Measurements from ENCODE around the gene ITGA2B. TPM values are rescaled to one million over a fixed set of nuclear protein-coding genes. Genes with fewer than 3 reads are reported as not detected.
"Not testable (repeated sequence)": the region's sequence is repeated elsewhere in the genome, so short reads cannot be mapped to it uniquely, and the experiment has no call there.

Gene ITGA2B
- total RNA-seq, 3 donors from 2014 or later (not counting 1 experiment from before 2014, with no cell fraction given), result 8.8 to 32.9 (median 32.6) TPM

- 0% methylated on average over 19 of the region's 21 CpGs for WGBS (ENCODE audit: insufficient coverage)
- Histone ChIP-seq H3K4me3 (ENCODE audit: low read length) (peak overlapping the region; percentile 64), H3K27ac (ENCODE audit: low read length) (peak overlapping the region; percentile 35), H3K36me3 (ENCODE audit: control insufficient read depth, insufficient read depth, low read length) (no peaks in the 10 kb centered on the region), H3K9me3 (ENCODE audit: control insufficient read depth, insufficient read depth, low read length) (no peaks in the 10 kb centered on the region), H3K27me3 (ENCODE audit: control insufficient read depth, insufficient read depth, low read length) (no peaks in the 10 kb centered on the region), H3K4me1 (ENCODE audit: control insufficient read depth, insufficient read depth, low read length) (peaks cover 59% of the 10 kb centered on the region)
- H3K27ac Mint-ChIP-seq, result peak overlapping the region; percentile 76 to 85
- H3K27me3 Mint-ChIP-seq (ENCODE audit: low read depth in 2 of 2), result peaks cover 19 to 25% of the 10 kb centered on the region in 2 donors
- TF ChIP-seq CTCF (IDR thresholded peaks at IDR 0.05), result peak; percentile 53
- H3K36me3 Mint-ChIP-seq, result no peaks in the 10 kb centered on the region
- ATAC-seq (peak; percentile 27 to 37 (median 30)), DNase-seq (peak in 1 of 2 donors; percentile 73)
- intact Hi-C loops (cut with micrococcal nuclease), result loop anchor here (5.0 kb wide), 1 partner anchor 133 kb away; no protein-coding TSS in a partner anchor
- peaks cover 16 to 29% of the 10 kb centered on the region in 2 donors for H3K4me1 Mint-ChIP-seq
- H3K9me3 Mint-ChIP-seq, result no peaks in the 10 kb centered on the region
- H3K4me3 Mint-ChIP-seq, result peak overlapping the region; percentile 97
These were observed 43.9 kb downstream of the ITGA2B start for GRCh38 chr17:44345454-44346026.

- DNase-seq (peak; percentile 81 to 91), ATAC-seq (peak; percentile 98)
- H3K9me3 ChIP-seq (ENCODE audit: control insufficient read depth, insufficient read depth, low read length), result no peaks in the 10 kb centered on the region
- H3K27ac Mint-ChIP-seq, result peak within 1 kb of the TSS; percentile 76 to 85
- H3K36me3 ChIP-seq (ENCODE audit: control insufficient read depth, insufficient read depth, low read length), result no peaks in the 10 kb centered on the region
- H3K27me3 Mint-ChIP-seq (ENCODE audit: low read depth in 2 of 2), result peaks cover 19 to 25% of the 10 kb centered on the region in 2 donors
- peaks cover 56% of the 10 kb centered on the region for H3K4me1 ChIP-seq (ENCODE audit: control insufficient read depth, insufficient read depth, low read length)
- H3K4me3 ChIP-seq (ENCODE audit: low read length), result peak within 1 kb of the TSS; percentile 64
- peak within 1 kb of the TSS; percentile 97 for H3K4me3 Mint-ChIP-seq
- WGBS (ENCODE audit: insufficient coverage), result 0% methylated on average over 26 of the region's 26 CpGs
- H3K27ac ChIP-seq (ENCODE audit: low read length), result peak within 1 kb of the TSS; percentile 35
- intact Hi-C loops (cut with micrococcal nuclease), result loop anchor here (5.0 kb wide), 1 partner anchor 133 kb away; no protein-coding TSS in a partner anchor
- H3K27me3 ChIP-seq (ENCODE audit: control insufficient read depth, insufficient read depth, low read length), result no peaks in the 10 kb centered on the region
- TF ChIP-seq CTCF (IDR thresholded peaks at IDR 0.05), result no peak
- H3K36me3 Mint-ChIP-seq, result no peaks in the 10 kb centered on the region
- peaks cover 16 to 29% of the 10 kb centered on the region in 2 donors for H3K4me1 Mint-ChIP-seq
- no peaks in the 10 kb centered on the region for H3K9me3 Mint-ChIP-seq
These were observed 44.5 kb downstream of the ITGA2B start, which contains the start of gene GRN for GRCh38 chr17:44344939-44345453. GRN (plus strand) TSS chr17:44345302; CDS start chr17:44349165, 3,863 bp downstream.

- H3K27ac Mint-ChIP-seq, result no peak overlapping the region
- DNase-seq, result no peak
These were observed 45.8 kb downstream of the ITGA2B start for GRCh38 chr17:44343510-44344209.

GRCh38 chr17:44340553-44340952, 48.9 kb downstream of the ITGA2B start:
- Mint-ChIP-seq H3K27me3 (ENCODE audit: low read depth in 2 of 2) (peaks cover 19 to 25% of the 10 kb centered on the region in 2 donors), H3K4me1 (peaks cover 9 to 11% of the 10 kb centered on the region in 2 donors)
- H3K9me3 ChIP-seq (ENCODE audit: control insufficient read depth, insufficient read depth, low read length); H3K36me3 Mint-ChIP-seq; DNase-seq; H3K27me3 ChIP-seq (ENCODE audit: control insufficient read depth, insufficient read depth, low read length); H3K4me3 ChIP-seq (ENCODE audit: low read length); H3K36me3 ChIP-seq (ENCODE audit: control insufficient read depth, insufficient read depth, low read length); ATAC-seq; H3K27ac ChIP-seq (ENCODE audit: low read length); H3K4me3 Mint-ChIP-seq; H3K9me3 Mint-ChIP-seq; intact Hi-C loops (cut with micrococcal nuclease); H3K27ac Mint-ChIP-seq: not testable (repeated sequence)
- peaks cover 16% of the 10 kb centered on the region for H3K4me1 ChIP-seq (ENCODE audit: control insufficient read depth, insufficient read depth, low read length)
- 88% methylated on average over 5 of the region's 5 CpGs for WGBS (ENCODE audit: insufficient coverage)

More at GRCh38 chr17:44343510-44344209, 45.8 kb downstream of the ITGA2B start:
- no peak for TF ChIP-seq CTCF (IDR thresholded peaks at IDR 0.05)
- Histone ChIP-seq H3K27me3 (ENCODE audit: control insufficient read depth, insufficient read depth, low read length) (no peaks in the 10 kb centered on the region), H3K27ac (ENCODE audit: low read length) (no peak overlapping the region), H3K36me3 (ENCODE audit: control insufficient read depth, insufficient read depth, low read length) (no peaks in the 10 kb centered on the region), H3K4me1 (ENCODE audit: control insufficient read depth, insufficient read depth, low read length) (peaks cover 44% of the 10 kb centered on the region), H3K4me3 (ENCODE audit: low read length) (no peak overlapping the region), H3K9me3 (ENCODE audit: control insufficient read depth, insufficient read depth, low read length) (no peaks in the 10 kb centered on the region)
- Mint-ChIP-seq H3K36me3 (no peaks in the 10 kb centered on the region), H3K4me3 (peak overlapping the region; percentile 97), H3K27me3 (ENCODE audit: low read depth in 2 of 2) (peaks cover 19 to 25% of the 10 kb centered on the region in 2 donors), H3K9me3 (no peaks in the 10 kb centered on the region), H3K4me1 (peaks cover 16 to 26% of the 10 kb centered on the region in 2 donors)
- intact Hi-C loops (cut with micrococcal nuclease), result no loop called here
- WGBS (ENCODE audit: insufficient coverage), result 87% methylated on average over 11 of the region's 11 CpGs
- ATAC-seq, result no peak

Measured in natural killer cell (primary cell).